Activated B cell treated with CpG ODN at 0.5 μM for 24 hours (primary cell): ENCODE measurements around the gene NELFCD. TPM values are rescaled to one million over a fixed set of nuclear protein-coding genes. Genes with fewer than 3 reads are reported as not detected.

ENCODE experiments used
- ATAC-seq: fragments of 200-7000 bp; cut with Tn5 transposase; one replicate; pipeline ENCODE4 v1.10.0; 2021; ENCODE audit warnings: low read depth, mild to moderate bottlenecking, moderate library complexity
- CTCF ChIA-PET: fragments of 350-600 bp; sonication (Branson Sonifier 250); formaldehyde crosslinking; loops from one replicate; lab custom pipeline; 2021; ENCODE audit warnings: antibody characterized with exemption; lab: Charles Lee
- POLR2A ChIA-PET: fragments of 350-600 bp; sonication (Branson Sonifier 250); formaldehyde crosslinking; loops from one replicate; lab custom pipeline; 2021; ENCODE audit warnings: antibody characterized with exemption; lab: Charles Lee
- DNase-seq: peaks from one replicate; pipeline ENCODE4 v3.0.0; 2022
- H3K27ac Mint-ChIP-seq: one replicate; pipeline ENCODE4 v1.8.0; 2020; ENCODE audit warnings: mixed read lengths
- H3K27me3 Mint-ChIP-seq: one replicate; pipeline ENCODE4 v1.8.0; 2021; ENCODE audit warnings: mixed read lengths
- H3K36me3 Mint-ChIP-seq: one replicate; pipeline ENCODE4 v1.8.0; 2021; ENCODE audit warnings: low read depth, mixed read lengths
- H3K4me1 Mint-ChIP-seq: one replicate; pipeline ENCODE4 v1.8.0; 2021; ENCODE audit warnings: mixed read lengths
- H3K4me3 Mint-ChIP-seq: one replicate; pipeline ENCODE4 v1.8.0; 2020; ENCODE audit warnings: mild to moderate bottlenecking, mixed read lengths
- H3K9me3 Mint-ChIP-seq: one replicate; pipeline ENCODE4 v1.8.0; 2020; ENCODE audit warnings: mixed read lengths
- intact Hi-C: fragments of 100-400 bp; cut with micrococcal nuclease; formaldehyde crosslinking; loops from one replicate; pipeline ENCODE4 v1.15.1; 2024
- total RNA-seq: library from RNA; stranded (reverse); gene quantifications from 2 replicates; pipeline ENCODE4 v1.2.3, GENCODE V29; 2022
- TF ChIP-seq, protein P1 (sequence below): fragments of 200-600 bp; IDR thresholded peaks from one replicate; pipeline ENCODE4 v1.8.0; 2022; ENCODE audit warnings: antibody characterized with exemption, mild to moderate bottlenecking

The NELFCD gene
- total RNA-seq, 1 donor from 2014 or later, result 107 TPM

DNA sequence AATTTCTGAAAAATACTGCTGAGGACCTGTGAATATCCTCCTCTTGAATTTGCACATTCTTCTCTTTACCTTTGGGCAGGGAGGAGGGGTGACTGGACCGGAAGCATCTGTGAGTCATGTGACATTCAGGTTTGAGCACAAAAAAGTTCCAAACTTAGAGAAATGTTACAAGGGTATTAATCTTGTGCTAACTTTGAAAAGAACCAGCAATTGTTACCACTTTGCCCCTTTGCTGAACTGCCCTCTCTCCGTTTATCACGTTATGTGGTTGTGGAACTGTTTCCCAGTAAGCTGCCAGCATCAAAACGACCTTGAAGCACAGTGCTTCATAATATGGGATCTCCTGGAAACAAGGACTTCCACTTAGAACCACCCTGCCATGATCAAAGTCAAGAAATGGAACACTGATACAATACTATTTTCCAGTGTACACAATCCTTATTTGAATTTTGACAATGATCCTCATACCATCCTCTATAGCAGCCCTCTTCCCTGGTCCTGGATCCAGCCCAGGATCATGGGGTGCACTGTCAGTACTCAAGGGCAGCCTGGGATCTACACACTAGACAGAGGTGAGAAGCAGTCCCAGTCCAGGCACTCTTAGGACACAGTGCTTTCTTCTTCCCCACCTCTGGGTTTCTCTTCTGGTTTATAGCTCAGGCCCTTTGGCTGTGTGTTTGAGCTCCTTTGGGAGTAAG is 35.9 kb downstream of the NELFCD start:
- peak overlapping the region; percentile 65 for H3K4me3 Mint-ChIP-seq

DNA sequence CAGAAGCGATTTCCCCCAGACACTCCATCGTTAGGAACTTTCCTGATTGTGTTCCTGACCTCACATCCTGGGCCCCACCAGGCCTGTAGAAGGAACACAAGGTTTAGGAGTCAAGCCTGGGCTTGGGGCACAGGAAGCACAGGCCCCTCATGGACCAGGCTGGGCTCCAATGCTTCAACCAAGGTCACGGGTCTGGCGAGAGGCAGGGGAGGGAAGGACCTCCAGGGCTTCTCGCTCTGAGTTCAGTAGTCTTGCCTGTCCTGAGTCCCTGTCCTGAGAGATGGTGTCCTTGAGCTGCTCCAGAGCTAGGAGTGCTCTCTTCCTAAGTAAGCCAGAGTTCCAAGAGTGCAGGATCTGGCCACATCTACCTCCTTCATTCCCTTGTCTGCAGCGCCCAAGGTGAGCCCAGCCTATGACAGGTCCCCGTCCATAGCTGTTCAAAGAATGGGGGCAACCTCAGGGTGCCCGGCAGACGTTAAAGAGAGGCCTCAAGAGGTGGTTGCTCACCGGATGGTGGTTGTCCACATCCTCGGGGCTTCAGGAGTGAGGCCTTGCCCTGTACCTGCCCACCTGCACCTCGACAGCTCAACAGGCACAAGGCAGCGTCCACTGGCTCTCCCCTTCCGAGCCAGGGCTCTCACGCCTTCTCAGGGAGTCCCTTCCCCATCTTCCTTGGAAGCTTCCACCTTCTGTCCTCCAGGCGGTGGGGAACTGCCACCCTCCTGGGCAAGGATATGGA is 36.6 kb downstream of the NELFCD start:
- Mint-ChIP-seq H3K27ac (peak overlapping the region; percentile 87), H3K36me3 (peaks cover 12% of the 10 kb centered on the region), H3K4me1 (peaks cover 35% of the 10 kb centered on the region), H3K9me3 (no peaks in the 10 kb centered on the region), H3K4me3 (peak overlapping the region; percentile 65), H3K27me3 (no peaks in the 10 kb centered on the region)
- ChIA-PET CTCF (no interaction called here), POLR2A (interaction anchor here (0.6 to 5.7 kb wide), 6 partner anchors 9 to 128 kb away, joined by 3 to 51 read pairs (median 12); partner anchors contain the start of gene ATP5F1E)
- ATAC-seq (no peak), DNase-seq (no peak)
- intact Hi-C loops, result no loop called here
- TF ChIP-seq, protein P1, sequence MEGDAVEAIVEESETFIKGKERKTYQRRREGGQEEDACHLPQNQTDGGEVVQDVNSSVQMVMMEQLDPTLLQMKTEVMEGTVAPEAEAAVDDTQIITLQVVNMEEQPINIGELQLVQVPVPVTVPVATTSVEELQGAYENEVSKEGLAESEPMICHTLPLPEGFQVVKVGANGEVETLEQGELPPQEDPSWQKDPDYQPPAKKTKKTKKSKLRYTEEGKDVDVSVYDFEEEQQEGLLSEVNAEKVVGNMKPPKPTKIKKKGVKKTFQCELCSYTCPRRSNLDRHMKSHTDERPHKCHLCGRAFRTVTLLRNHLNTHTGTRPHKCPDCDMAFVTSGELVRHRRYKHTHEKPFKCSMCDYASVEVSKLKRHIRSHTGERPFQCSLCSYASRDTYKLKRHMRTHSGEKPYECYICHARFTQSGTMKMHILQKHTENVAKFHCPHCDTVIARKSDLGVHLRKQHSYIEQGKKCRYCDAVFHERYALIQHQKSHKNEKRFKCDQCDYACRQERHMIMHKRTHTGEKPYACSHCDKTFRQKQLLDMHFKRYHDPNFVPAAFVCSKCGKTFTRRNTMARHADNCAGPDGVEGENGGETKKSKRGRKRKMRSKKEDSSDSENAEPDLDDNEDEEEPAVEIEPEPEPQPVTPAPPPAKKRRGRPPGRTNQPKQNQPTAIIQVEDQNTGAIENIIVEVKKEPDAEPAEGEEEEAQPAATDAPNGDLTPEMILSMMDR, result no peak

More for the DNA sequence above, 35.9 kb downstream of the NELFCD start:
- peaks cover 7% of the 10 kb centered on the region for H3K36me3 Mint-ChIP-seq
- POLR2A ChIA-PET, result interaction anchor here (0.6 to 5.7 kb wide), 6 partner anchors 9 to 127 kb away, joined by 3 to 51 read pairs (median 12); partner anchors contain the start of gene ATP5F1E
- peak; percentile 80 for ATAC-seq
- TF ChIP-seq, protein P1, result no peak
- H3K4me1 Mint-ChIP-seq, result peaks cover 35% of the 10 kb centered on the region
- H3K27ac Mint-ChIP-seq, result peak overlapping the region; percentile 87
- CTCF ChIA-PET, result interaction anchor here (1.5 kb wide), 1 partner anchor 15 kb away, joined by 5 read pairs; the partner anchor contains the start of gene ATP5F1E
- no peaks in the 10 kb centered on the region for H3K9me3 Mint-ChIP-seq
- no peak for DNase-seq
- intact Hi-C loops, result loop anchor here (1.0 kb wide), 1 partner anchor 9 kb away; no protein-coding TSS in a partner anchor
- H3K27me3 Mint-ChIP-seq, result no peaks in the 10 kb centered on the region

DNA sequence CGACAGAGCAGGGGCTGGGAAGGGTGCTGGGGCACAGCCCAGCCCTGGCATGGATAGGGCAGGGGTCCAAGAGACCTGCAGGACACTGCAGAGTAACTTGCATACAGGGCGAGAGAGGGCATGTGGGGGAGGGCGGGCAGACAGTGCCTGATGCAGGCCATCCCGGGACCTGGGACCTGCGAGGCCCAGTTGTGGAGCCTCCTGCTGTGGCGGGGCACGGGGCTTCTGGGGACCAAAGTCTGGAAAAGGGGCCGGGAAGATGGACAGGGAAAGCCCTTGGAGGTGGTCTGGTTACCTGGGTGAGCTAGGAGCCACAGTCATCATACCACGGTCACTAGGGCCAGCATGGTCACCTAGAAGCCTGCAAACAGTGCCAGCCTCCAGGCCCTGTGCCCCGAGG is 37.8 kb downstream of the NELFCD start:
- ChIA-PET CTCF (no interaction called here), POLR2A (interaction anchor here (4.8 to 5.7 kb wide), 2 partner anchors 13 to 14 kb away, joined by 22 to 51 read pairs; partner anchors contain the start of gene ATP5F1E)
- Mint-ChIP-seq H3K27me3 (no peaks in the 10 kb centered on the region), H3K9me3 (no peaks in the 10 kb centered on the region), H3K27ac (no peak overlapping the region), H3K36me3 (peaks cover 24% of the 10 kb centered on the region), H3K4me3 (no peak overlapping the region), H3K4me1 (peaks cover 30% of the 10 kb centered on the region)
- TF ChIP-seq, protein P1, result no peak
- intact Hi-C loops, result no loop called here
- ATAC-seq, result no peak
- no peak for DNase-seq

DNA sequence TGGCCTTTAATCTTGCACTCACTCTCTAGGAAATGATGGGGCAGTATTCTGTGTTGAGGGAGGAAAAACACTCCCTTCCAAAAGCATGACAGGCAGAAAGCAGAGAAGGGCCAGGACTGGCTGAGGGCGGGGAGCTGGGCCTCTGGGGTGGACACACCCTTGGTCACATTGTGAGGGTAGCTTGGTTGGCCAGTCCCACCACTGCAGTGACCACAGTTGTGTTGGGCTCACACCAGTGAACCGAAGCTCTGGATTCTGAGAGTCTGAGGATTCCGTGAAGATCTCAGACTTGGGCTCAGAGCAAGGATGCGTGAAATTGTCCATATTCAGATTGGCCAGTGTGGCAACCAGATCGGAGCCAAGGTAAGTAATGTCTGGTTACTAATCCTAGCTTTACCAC is 38.2 kb downstream of the NELFCD start, which contains the start of gene TUBB1:
Gene TUBB1, plus strand, starts transcription at position 213 of the 400 bp plus-strand sequence. Its CDS starts 94 bp downstream, at position 307.
- CTCF ChIA-PET, result no interaction called here
- Mint-ChIP-seq H3K4me3 (no peak within 1 kb of the TSS), H3K9me3 (no peaks in the 10 kb centered on the region), H3K27ac (no peak within 1 kb of the TSS), H3K27me3 (no peaks in the 10 kb centered on the region), H3K36me3 (peaks cover 28% of the 10 kb centered on the region), H3K4me1 (peaks cover 26% of the 10 kb centered on the region)
- no peak for ATAC-seq
- POLR2A ChIA-PET, result interaction anchor here (0.8 to 5.7 kb wide), 4 partner anchors 9 to 14 kb away, joined by 3 to 51 read pairs (median 12); partner anchors contain the start of gene ATP5F1E
- DNase-seq, result no peak
- intact Hi-C loops, result no loop called here
- TF ChIP-seq, protein P1, result no peak
